HL-60 (cell line): ENCODE measurements around the gene COL6A3.

Source experiments
- CTCF ChIP-seq: IDR thresholded peaks from one replicate; pipeline ENCODE4 v1.5.1; 2011; ENCODE audit warnings: low read length, control low read depth, inconsistent platforms; ENCODE audit not compliant: insufficient read depth
- POLR2AphosphoS5 ChIP-seq: IDR thresholded peaks from 2 replicates; pipeline ENCODE4 v1.6.1; 2012; ENCODE audit warnings: low read depth

GRCh38 chr2:237305579-237305978 lies 108.4 kb downstream of the COL6A3 start:
- no peak for TF ChIP-seq POLR2AphosphoS5
- TF ChIP-seq CTCF = no peak
